Activated B cell treated with CpG ODN at 0.5 μM for 24 hours (primary cell): ENCODE results near the gene IGSF8. TPM values are rescaled to one million over a fixed set of nuclear protein-coding genes. Genes with fewer than 3 reads are reported as not detected.

Source experiments
- ATAC-seq: fragments of 200-7000 bp; cut with Tn5 transposase; one replicate; pipeline ENCODE4 v1.10.0; 2021; ENCODE audit warnings: low read depth, mild to moderate bottlenecking, moderate library complexity
- CTCF ChIA-PET: fragments of 350-600 bp; sonication (Branson Sonifier 250); formaldehyde crosslinking; loops from one replicate; lab custom pipeline; 2021; ENCODE audit warnings: antibody characterized with exemption; lab: Charles Lee
- POLR2A ChIA-PET: fragments of 350-600 bp; sonication (Branson Sonifier 250); formaldehyde crosslinking; loops from one replicate; lab custom pipeline; 2021; ENCODE audit warnings: antibody characterized with exemption; lab: Charles Lee
- DNase-seq: peaks from one replicate; pipeline ENCODE4 v3.0.0; 2022
- H3K27ac Mint-ChIP-seq: one replicate; pipeline ENCODE4 v1.8.0; 2020; ENCODE audit warnings: mixed read lengths
- H3K27me3 Mint-ChIP-seq: one replicate; pipeline ENCODE4 v1.8.0; 2021; ENCODE audit warnings: mixed read lengths
- H3K36me3 Mint-ChIP-seq: one replicate; pipeline ENCODE4 v1.8.0; 2021; ENCODE audit warnings: low read depth, mixed read lengths
- H3K4me1 Mint-ChIP-seq: one replicate; pipeline ENCODE4 v1.8.0; 2021; ENCODE audit warnings: mixed read lengths
- H3K4me3 Mint-ChIP-seq: one replicate; pipeline ENCODE4 v1.8.0; 2020; ENCODE audit warnings: mild to moderate bottlenecking, mixed read lengths
- H3K9me3 Mint-ChIP-seq: one replicate; pipeline ENCODE4 v1.8.0; 2020; ENCODE audit warnings: mixed read lengths
- intact Hi-C: fragments of 100-400 bp; cut with micrococcal nuclease; formaldehyde crosslinking; loops from one replicate; pipeline ENCODE4 v1.15.1; 2024
- total RNA-seq: library from RNA; stranded (reverse); gene quantifications from 2 replicates; pipeline ENCODE4 v1.2.3, GENCODE V29; 2022
- TF ChIP-seq, protein P1 (sequence below): fragments of 200-600 bp; IDR thresholded peaks from one replicate; pipeline ENCODE4 v1.8.0; 2022; ENCODE audit warnings: antibody characterized with exemption, mild to moderate bottlenecking

IGSF8 gene
- total RNA-seq, 1 donor from 2014 or later: 27.9 TPM

GRCh38 chr1:160109686-160110085 is 11.3 kb upstream of the IGSF8 start:
- Mint-ChIP-seq H3K9me3 (no peaks in the 10 kb centered on the region), H3K4me1 (peaks cover 5% of the 10 kb centered on the region), H3K36me3 (no peaks in the 10 kb centered on the region), H3K27me3 (peaks cover 11% of the 10 kb centered on the region), H3K27ac (no peak overlapping the region), H3K4me3 (no peak overlapping the region)
- intact Hi-C loops: loop anchor here (2.0 kb wide), 1 partner anchor 267 kb away; no protein-coding TSS in a partner anchor
- ChIA-PET POLR2A (no interaction called here), CTCF (interaction anchor here (0.6 to 2.1 kb wide), 5 partner anchors 142 to 728 kb away, joined by 4 to 6 read pairs (median 5); no protein-coding TSS in a partner anchor)
- TF ChIP-seq, protein P1, sequence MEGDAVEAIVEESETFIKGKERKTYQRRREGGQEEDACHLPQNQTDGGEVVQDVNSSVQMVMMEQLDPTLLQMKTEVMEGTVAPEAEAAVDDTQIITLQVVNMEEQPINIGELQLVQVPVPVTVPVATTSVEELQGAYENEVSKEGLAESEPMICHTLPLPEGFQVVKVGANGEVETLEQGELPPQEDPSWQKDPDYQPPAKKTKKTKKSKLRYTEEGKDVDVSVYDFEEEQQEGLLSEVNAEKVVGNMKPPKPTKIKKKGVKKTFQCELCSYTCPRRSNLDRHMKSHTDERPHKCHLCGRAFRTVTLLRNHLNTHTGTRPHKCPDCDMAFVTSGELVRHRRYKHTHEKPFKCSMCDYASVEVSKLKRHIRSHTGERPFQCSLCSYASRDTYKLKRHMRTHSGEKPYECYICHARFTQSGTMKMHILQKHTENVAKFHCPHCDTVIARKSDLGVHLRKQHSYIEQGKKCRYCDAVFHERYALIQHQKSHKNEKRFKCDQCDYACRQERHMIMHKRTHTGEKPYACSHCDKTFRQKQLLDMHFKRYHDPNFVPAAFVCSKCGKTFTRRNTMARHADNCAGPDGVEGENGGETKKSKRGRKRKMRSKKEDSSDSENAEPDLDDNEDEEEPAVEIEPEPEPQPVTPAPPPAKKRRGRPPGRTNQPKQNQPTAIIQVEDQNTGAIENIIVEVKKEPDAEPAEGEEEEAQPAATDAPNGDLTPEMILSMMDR: no peak
- ATAC-seq (no peak), DNase-seq (no peak)

DNA sequence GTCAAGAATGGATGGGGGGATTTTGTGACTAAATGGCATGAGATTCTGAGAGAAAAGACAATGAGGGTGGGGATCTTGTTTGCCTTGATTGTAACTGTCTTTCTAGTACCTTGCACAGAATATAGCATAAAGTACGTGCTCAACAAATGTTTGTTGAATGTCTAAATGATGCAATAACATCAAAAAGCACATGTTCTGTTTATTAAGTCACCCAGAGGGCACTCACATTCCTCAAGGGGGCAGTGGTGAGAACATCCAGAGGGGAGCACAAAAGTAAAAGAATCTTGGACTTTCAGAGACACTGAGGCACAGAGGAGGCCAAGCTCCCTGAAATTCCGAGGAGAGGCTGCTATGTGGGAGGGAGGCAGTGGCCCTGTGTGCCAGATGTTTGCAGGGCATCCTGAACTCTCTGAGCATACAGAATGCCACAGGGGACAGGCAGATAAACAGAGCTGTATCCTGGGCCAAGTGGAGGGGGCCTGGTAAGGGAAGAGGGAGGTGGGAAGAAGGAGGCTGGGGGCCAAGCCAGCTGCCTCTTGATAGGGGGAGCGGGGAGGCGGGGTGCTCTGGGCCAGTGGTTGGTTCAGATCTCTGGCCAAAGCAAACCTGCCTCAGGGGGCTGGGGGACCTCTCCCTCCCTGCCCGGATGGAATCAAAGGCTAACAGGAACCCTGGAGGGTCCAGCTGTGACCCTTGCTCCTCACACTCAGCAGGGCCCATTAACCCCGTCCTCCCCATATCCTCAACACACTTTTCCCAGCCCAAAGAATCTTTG is 10.7 kb upstream of the IGSF8 start:
- Mint-ChIP-seq H3K27me3 (peaks cover 11% of the 10 kb centered on the region), H3K36me3 (no peaks in the 10 kb centered on the region), H3K4me3 (no peak overlapping the region), H3K4me1 (peaks cover 5% of the 10 kb centered on the region), H3K9me3 (no peaks in the 10 kb centered on the region), H3K27ac (no peak overlapping the region)
- ChIA-PET POLR2A (interaction anchor here (0.7 kb wide), 1 partner anchor 89 kb away, joined by 6 read pairs; no protein-coding TSS in a partner anchor), CTCF (interaction anchor here (0.6 to 2.1 kb wide), 5 partner anchors 143 to 729 kb away, joined by 4 to 6 read pairs (median 5); no protein-coding TSS in a partner anchor)
- TF ChIP-seq, protein P1: no peak
- peak; percentile 61 for ATAC-seq
- DNase-seq: no peak
- intact Hi-C loops: loop anchor here (2.0 kb wide), 1 partner anchor 268 kb away; no protein-coding TSS in a partner anchor

GRCh38 chr1:160107512-160107911 is 9.1 kb upstream of the IGSF8 start:
- peaks cover 11% of the 10 kb centered on the region for H3K27me3 Mint-ChIP-seq
- ChIA-PET POLR2A (no interaction called here), CTCF (interaction anchor here (1.0 to 2.1 kb wide), 4 partner anchors 26 to 269 kb away, joined by 3 to 4 read pairs (median 4); partner anchors contain the start of gene KCNJ9)
- TF ChIP-seq, protein P1: no peak
- H3K27ac Mint-ChIP-seq: no peak overlapping the region
- H3K4me1 Mint-ChIP-seq: peaks cover 5% of the 10 kb centered on the region
- DNase-seq (no peak), ATAC-seq (no peak)
- H3K36me3 Mint-ChIP-seq: no peaks in the 10 kb centered on the region
- H3K9me3 Mint-ChIP-seq: no peaks in the 10 kb centered on the region
- H3K4me3 Mint-ChIP-seq: no peak overlapping the region
- intact Hi-C loops: no loop called here

DNA sequence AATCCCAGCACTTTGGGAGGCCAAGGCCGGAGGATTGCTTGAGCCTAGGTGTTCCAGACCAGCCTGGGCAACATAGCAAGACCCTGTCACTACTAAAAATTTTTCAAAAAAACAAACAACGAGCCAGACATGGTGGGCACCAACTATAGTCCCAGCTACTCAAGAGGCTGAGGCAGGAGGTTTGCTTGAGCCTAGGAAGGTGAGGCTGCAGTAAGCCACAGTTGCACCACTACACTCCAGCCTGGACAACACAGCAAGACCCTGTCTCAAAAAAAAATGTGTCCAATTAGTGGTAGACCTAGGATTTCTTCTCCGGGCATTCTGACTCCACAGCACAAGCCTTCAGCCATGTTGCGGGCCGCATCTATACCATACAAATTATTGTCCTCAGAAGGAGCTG is 6.7 kb upstream of the IGSF8 start:
- H3K9me3 Mint-ChIP-seq: no peaks in the 10 kb centered on the region
- CTCF ChIA-PET: interaction anchor here (0.6 to 7.0 kb wide), 6 partner anchors 20 to 1235 kb away, joined by 3 to 99 read pairs (median 10); no protein-coding TSS in a partner anchor
- peaks cover 5% of the 10 kb centered on the region for H3K27me3 Mint-ChIP-seq
- TF ChIP-seq, protein P1: no peak
- intact Hi-C loops: no loop called here
- H3K4me1 Mint-ChIP-seq: peaks cover 16% of the 10 kb centered on the region
- ATAC-seq (no peak), DNase-seq (no peak)
- POLR2A ChIA-PET: no interaction called here
- H3K4me3 Mint-ChIP-seq: no peak overlapping the region
- H3K27ac Mint-ChIP-seq: no peak overlapping the region
- H3K36me3 Mint-ChIP-seq: no peaks in the 10 kb centered on the region

GRCh38 chr1:160104486-160104885 is 6.1 kb upstream of the IGSF8 start:
- no peak for DNase-seq
- no peak overlapping the region for H3K27ac Mint-ChIP-seq
- ATAC-seq: no peak
- H3K4me1 Mint-ChIP-seq: peaks cover 19% of the 10 kb centered on the region
- no peaks in the 10 kb centered on the region for H3K36me3 Mint-ChIP-seq
- ChIA-PET CTCF (interaction anchor here (1.3 to 7.0 kb wide), 4 partner anchors 19 to 272 kb away, joined by 10 to 99 read pairs (median 36); no protein-coding TSS in a partner anchor), POLR2A (no interaction called here)
- TF ChIP-seq, protein P1: no peak
- H3K27me3 Mint-ChIP-seq: peaks cover 5% of the 10 kb centered on the region
- H3K9me3 Mint-ChIP-seq: no peaks in the 10 kb centered on the region
- intact Hi-C loops: no loop called here
- no peak overlapping the region for H3K4me3 Mint-ChIP-seq
